GM23338 (cell line): ENCODE data around the gene ADGRV1. TPM values are rescaled to one million over a fixed set of nuclear protein-coding genes. Genes with fewer than 3 reads are reported as not detected.
"Not testable (repeated sequence)": the region's sequence is repeated elsewhere in the genome, so short reads cannot be mapped to it uniquely, and the experiment has no call there.

Experiments used
- ATAC-seq: fragments of 200-7000 bp; cut with Tn5 transposase; 3 replicates; pipeline ENCODE4 v1.9.1; 2020
- DNase-seq: peaks from one replicate; pipeline ENCODE4 v3.0.0-alpha.2; 2015; ENCODE audit warnings: low spot score
- H2AFZ ChIP-seq: fragments of 200-600 bp; sonication (generic); 2 replicates; pipeline ENCODE4 v1.8.0; 2016; ENCODE audit warnings: antibody characterized with exemption, mild to moderate bottlenecking, moderate library complexity
- H3F3A ChIP-seq: fragments of 200-600 bp; sonication (generic); replicated peaks from 2 replicates; pipeline ENCODE4 v1.8.0; 2017; ENCODE audit warnings: antibody characterized with exemption, mixed run types, low read depth
- H3K27ac ChIP-seq: fragments of 200-600 bp; sonication (generic); 2 replicates; pipeline ENCODE4 v1.6.1; 2016; ENCODE audit warnings: low read depth
- H3K27me3 ChIP-seq: fragments of 200-600 bp; sonication (generic); 2 replicates; pipeline ENCODE4 v1.8.0; 2016; ENCODE audit warnings: mild to moderate bottlenecking, mixed run types, moderate library complexity; ENCODE audit not compliant: insufficient read depth
- H3K36me3 ChIP-seq: fragments of 200-600 bp; sonication (generic); 2 replicates; pipeline ENCODE4 v1.8.0; 2016; ENCODE audit warnings: mild to moderate bottlenecking; ENCODE audit not compliant: insufficient read depth
- H3K4me1 ChIP-seq: fragments of 200-600 bp; sonication (generic); 2 replicates; pipeline ENCODE4 v1.8.0; 2016; ENCODE audit warnings: mild to moderate bottlenecking, moderate library complexity; ENCODE audit not compliant: insufficient read depth
- H3K4me2 ChIP-seq: fragments of 200-600 bp; sonication (generic); 2 replicates; pipeline ENCODE4 v1.7.1; 2017; ENCODE audit warnings: mixed run types
- H3K4me3 ChIP-seq: fragments of 200-600 bp; sonication (generic); 2 replicates; pipeline ENCODE4 v1.6.1; 2016; ENCODE audit warnings: mixed run types
- H3K79me2 ChIP-seq: fragments of 200-600 bp; sonication (generic); replicated peaks from 2 replicates; pipeline ENCODE4 v1.8.0; 2017; ENCODE audit warnings: mild to moderate bottlenecking; ENCODE audit not compliant: insufficient read depth
- H3K9me2 ChIP-seq: fragments of 200-600 bp; sonication (generic); 2 replicates; pipeline ENCODE4 v1.8.0; 2017; ENCODE audit not compliant: insufficient read depth
- H4K20me1 ChIP-seq: fragments of 200-600 bp; sonication (generic); replicated peaks from 2 replicates; pipeline ENCODE4 v1.8.0; 2017; ENCODE audit warnings: mild to moderate bottlenecking; ENCODE audit not compliant: insufficient read depth
- H3K27ac Mint-ChIP-seq: 2 replicates; pipeline ENCODE4 v1.8.0; 2020; ENCODE audit warnings: inconsistent platforms, mild to moderate bottlenecking, moderate library complexity, mixed read lengths
- H3K27me3 Mint-ChIP-seq: 3 replicates; pipeline ENCODE4 v1.8.0; 2022; ENCODE audit warnings: low read depth, mild to moderate bottlenecking, moderate library complexity, mixed read lengths, inconsistent platforms; ENCODE audit not compliant: insufficient read depth, poor library complexity
- H3K36me3 Mint-ChIP-seq: 3 replicates; pipeline ENCODE4 v1.8.0; 2021; ENCODE audit warnings: low read depth, mild to moderate bottlenecking, inconsistent platforms, moderate library complexity, mixed read lengths
- H3K4me1 Mint-ChIP-seq: 3 replicates; pipeline ENCODE4 v1.8.0; 2020; ENCODE audit warnings: mild to moderate bottlenecking, inconsistent platforms, mixed read lengths
- H3K4me3 Mint-ChIP-seq: 3 replicates; pipeline ENCODE4 v1.8.0; 2021; ENCODE audit warnings: moderate library complexity, mild to moderate bottlenecking, inconsistent platforms, mixed read lengths
- H3K9me3 Mint-ChIP-seq: 3 replicates; pipeline ENCODE4 v1.8.0; 2020; ENCODE audit warnings: moderate library complexity, mild to moderate bottlenecking, inconsistent platforms, mixed read lengths
- EZH2phosphoT487 ChIP-seq: fragments of 200-600 bp; sonication (generic); IDR thresholded peaks from one replicate; pipeline ENCODE4 v1.8.1; 2018; ENCODE audit warnings: antibody characterized with exemption; ENCODE audit not compliant: unreplicated experiment
- NANOG ChIP-seq: IDR thresholded peaks from 2 replicates; pipeline ENCODE4 v1.6.1; 2016; ENCODE audit warnings: antibody characterized with exemption, borderline replicate concordance
- REST ChIP-seq: IDR thresholded peaks from one replicate; pipeline ENCODE4 v1.6.1; 2018; ENCODE audit warnings: antibody characterized with exemption; ENCODE audit not compliant: unreplicated experiment
- STAT1 ChIP-seq: IDR thresholded peaks from one replicate; pipeline ENCODE4 v1.6.1; 2016; ENCODE audit warnings: antibody characterized with exemption; ENCODE audit not compliant: unreplicated experiment
- ZNF462 ChIP-seq: fragments of 250-450 bp; sonication (Bioruptor Pico); IDR thresholded peaks from 2 replicates; pipeline ENCODE4 v1.5.0; 2020; ENCODE audit warnings: mild to moderate bottlenecking, moderate library complexity
- polyA plus RNA-seq: library from polyadenylated mRNA; unstranded; fragments of >200 nt; fragmentation: Nextera tagmentation; extraction: Ambion mirVana; gene quantifications from 2 replicates; pipeline ENCODE4 v1.2.1, GENCODE V29; 2016
- total RNA-seq: library from RNA; depleted of rRNA; stranded (reverse); fragments of >200 nt; shearing (Covaris generic); gene quantifications from 2 replicates; pipeline ENCODE4 v1.2.3, GENCODE V29; 2014

The ADGRV1 gene
- total and polyA plus RNA-seq, 2 experiments from 2014 or later, result 46.1 to 149 TPM

- not testable (repeated sequence) for H3K27ac Mint-ChIP-seq, H3K36me3 ChIP-seq, H3K9me3 Mint-ChIP-seq, H3K4me2 ChIP-seq, H3K27me3 ChIP-seq, H3K9me2 ChIP-seq, H3K4me3 Mint-ChIP-seq, H2AFZ ChIP-seq, H4K20me1 ChIP-seq, H3K79me2 ChIP-seq, H3K27me3 Mint-ChIP-seq, H3K27ac ChIP-seq, DNase-seq, H3K4me3 ChIP-seq, ATAC-seq, H3K4me1 ChIP-seq, H3F3A ChIP-seq, H3K36me3 Mint-ChIP-seq
- peaks cover 20% of the 10 kb centered on the region for H3K4me1 Mint-ChIP-seq
These were observed 504.6 kb downstream of the ADGRV1 start for GRCh38 chr5:91063098-91063690.

GRCh38 chr5:91065496-91065895, 506.9 kb downstream of the ADGRV1 start:
- no peak for TF ChIP-seq NANOG
- TF ChIP-seq EZH2phosphoT487, result no peak
- no peak for TF ChIP-seq STAT1
- TF ChIP-seq REST, result no peak
- TF ChIP-seq ZNF462, result no peak
- Histone ChIP-seq H3K79me2 (no peaks in the 10 kb centered on the region), H3K4me3 (no peak overlapping the region), H3K27me3 (no peaks in the 10 kb centered on the region), H3K4me1 (no peaks in the 10 kb centered on the region), H3K9me2 (no peaks in the 10 kb centered on the region), H3K27ac (no peak overlapping the region), H3K4me2 (no peak overlapping the region), H4K20me1 (0 out of 2 replicates have a peak, but pooled peaks cover 4% of the 10 kb centered on the region), H3F3A (no peaks in the 10 kb centered on the region), H2AFZ (no peak overlapping the region), H3K36me3 (no peaks in the 10 kb centered on the region)
- no peak overlapping the region for H3K4me3 Mint-ChIP-seq
- no peaks in the 10 kb centered on the region for H3K36me3 Mint-ChIP-seq
- H3K27ac Mint-ChIP-seq, result no peak overlapping the region
- no peak for ATAC-seq
- no peaks in the 10 kb centered on the region for H3K27me3 Mint-ChIP-seq
- no peaks in the 10 kb centered on the region for H3K9me3 Mint-ChIP-seq
- peaks cover 13% of the 10 kb centered on the region for H3K4me1 Mint-ChIP-seq
- no peak for DNase-seq
